ENCODE measurements around the gene CAD.
A peak's percentile ranks its signal among the peaks of the same experiment; 100 is the strongest.

Gene CAD

DNA sequence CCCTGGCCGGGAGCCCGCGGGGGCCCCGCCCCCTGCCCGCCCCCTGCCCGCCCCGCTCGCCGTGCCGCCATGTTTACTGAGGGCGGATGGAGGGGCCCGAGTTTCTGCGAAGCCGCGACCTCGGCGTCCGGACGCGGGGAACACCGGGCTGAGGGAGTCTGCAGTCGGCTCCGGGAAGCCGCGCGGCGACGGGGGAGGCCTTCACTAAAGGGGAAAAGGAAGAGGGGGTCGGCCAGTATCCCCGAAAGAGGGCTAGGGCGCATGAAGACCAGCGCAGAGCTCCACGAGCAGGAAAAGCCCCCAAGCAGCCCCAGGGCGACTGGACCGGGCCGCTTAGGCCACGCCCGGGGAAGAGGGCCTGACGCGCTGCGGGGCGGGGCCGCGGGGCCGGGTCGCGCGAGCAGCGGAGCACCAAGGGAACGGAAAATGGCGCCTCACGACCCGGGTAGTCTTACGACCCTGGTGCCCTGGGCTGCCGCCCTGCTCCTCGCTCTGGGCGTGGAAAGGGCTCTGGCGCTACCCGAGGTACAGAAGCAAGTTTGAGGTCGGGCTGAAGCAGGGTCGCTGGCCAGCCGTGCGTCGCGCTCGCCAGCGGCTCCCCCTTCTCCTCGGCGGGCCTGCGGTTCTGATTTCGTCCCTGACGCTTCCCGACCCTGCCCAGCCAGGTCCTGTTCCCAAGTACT is 5.1 kb upstream of the CAD start, which contains the start of the genes ATRAID and SLC5A6:
Gene ATRAID (plus strand): TSS at position 99 of the 683 bp plus-strand sequence. CDS start 328 bp downstream, at position 427.
Gene SLC5A6 (minus strand): TSS at position 326 of the 683 bp plus-strand sequence. CDS start 4,618 bp downstream, outside the sequence.
- DNase-seq (ENCODE audit: low spot score): peak; percentile 97
- TF ChIP-seq, protein P1, sequence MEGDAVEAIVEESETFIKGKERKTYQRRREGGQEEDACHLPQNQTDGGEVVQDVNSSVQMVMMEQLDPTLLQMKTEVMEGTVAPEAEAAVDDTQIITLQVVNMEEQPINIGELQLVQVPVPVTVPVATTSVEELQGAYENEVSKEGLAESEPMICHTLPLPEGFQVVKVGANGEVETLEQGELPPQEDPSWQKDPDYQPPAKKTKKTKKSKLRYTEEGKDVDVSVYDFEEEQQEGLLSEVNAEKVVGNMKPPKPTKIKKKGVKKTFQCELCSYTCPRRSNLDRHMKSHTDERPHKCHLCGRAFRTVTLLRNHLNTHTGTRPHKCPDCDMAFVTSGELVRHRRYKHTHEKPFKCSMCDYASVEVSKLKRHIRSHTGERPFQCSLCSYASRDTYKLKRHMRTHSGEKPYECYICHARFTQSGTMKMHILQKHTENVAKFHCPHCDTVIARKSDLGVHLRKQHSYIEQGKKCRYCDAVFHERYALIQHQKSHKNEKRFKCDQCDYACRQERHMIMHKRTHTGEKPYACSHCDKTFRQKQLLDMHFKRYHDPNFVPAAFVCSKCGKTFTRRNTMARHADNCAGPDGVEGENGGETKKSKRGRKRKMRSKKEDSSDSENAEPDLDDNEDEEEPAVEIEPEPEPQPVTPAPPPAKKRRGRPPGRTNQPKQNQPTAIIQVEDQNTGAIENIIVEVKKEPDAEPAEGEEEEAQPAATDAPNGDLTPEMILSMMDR (IDR thresholded peaks at IDR 0.05; ENCODE audit: extremely low read depth, missing control alignments): no peak

DNA sequence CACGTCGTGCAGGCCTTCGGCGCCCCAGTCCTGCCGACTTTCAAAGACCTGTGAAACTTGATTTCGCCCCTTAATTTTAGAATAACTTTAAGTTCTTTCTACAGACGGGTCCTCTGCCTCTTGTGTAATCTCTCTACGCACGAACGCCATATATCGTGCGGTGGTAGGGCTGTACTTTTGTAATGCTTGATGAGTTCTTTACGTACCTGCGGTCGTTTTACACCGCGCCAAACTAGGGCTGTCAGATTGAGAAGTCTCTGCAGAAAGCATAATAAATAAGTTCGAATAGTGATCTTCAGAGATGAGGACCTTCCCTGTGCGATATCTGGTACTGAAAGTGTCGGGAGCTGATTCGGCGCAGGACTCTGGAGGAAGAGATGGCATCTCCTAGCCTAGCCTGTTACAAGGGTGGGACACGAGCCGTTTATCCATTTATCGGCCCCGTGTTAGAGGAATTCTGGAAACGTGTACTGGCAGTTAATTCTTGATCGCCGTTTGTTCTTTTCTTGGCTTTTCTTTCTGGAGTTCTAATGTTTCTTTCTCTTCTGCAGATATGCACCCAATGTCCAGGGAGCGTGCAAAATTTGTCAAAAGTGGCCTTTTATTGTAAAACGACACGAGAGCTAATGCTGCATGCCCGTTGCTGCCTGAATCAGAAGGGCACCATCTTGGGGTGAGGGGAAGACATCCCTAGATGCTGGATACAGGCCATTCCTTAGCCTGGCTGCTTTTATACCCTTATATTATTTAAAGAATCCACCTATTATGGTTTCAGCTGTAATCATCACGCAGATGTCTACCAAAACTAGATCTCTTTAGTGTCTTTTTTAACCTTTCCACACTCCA is 4.3 kb upstream of the CAD start:
- TF ChIP-seq, protein P1 (IDR thresholded peaks at IDR 0.05; ENCODE audit: extremely low read depth, missing control alignments): no peak
- DNase-seq (ENCODE audit: low spot score): peak; percentile 61

DNA sequence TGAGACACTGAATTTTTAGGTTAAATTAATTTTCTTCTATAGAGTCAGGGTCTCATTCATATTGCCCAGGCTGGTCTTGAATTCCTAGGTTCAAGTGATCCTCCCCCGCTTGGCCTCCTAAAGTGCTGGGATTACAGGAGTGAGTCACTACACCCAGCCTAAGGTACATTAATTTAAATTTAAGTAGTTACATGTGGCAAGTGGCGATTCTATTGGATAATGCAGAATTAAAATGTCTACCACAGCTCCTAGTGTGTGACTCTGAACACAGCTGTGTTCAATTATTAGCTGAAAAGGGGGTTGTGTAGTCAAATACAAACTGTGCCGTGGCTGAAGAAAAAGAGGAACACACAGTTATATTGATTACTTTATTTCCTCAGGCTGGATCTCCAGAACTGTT is 2.2 kb upstream of the CAD start:
- TF ChIP-seq, protein P1 (IDR thresholded peaks at IDR 0.05; ENCODE audit: extremely low read depth, missing control alignments): no peak
- no peak for DNase-seq (ENCODE audit: low spot score)

DNA sequence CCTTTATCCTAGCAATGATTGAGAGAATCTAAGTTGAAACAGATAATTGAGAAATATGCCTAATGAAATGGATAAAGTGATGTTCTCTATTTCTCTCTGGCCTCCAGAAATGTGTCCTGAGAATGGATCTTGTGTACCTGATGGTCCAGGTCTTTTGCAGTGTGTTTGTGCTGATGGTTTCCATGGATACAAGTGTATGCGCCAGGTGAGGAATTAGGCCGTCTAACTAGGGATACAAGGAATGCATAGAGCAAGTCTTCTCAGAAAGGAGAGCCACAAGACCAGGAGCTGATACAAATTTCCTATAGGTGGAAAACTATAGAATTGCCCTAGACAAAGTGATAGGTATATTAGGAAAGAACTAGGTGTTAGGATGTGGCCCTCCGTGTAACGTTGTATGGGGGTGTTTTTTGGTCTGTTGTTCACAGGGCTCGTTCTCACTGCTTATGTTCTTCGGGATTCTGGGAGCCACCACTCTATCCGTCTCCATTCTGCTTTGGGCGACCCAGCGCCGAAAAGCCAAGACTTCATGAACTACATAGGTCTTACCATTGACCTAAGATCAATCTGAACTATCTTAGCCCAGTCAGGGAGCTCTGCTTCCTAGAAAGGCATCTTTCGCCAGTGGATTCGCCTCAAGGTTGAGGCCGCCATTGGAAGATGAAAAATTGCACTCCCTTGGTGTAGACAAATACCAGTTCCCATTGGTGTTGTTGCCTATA is 592 bp upstream of the CAD start:
- TF ChIP-seq, protein P1 (IDR thresholded peaks at IDR 0.05; ENCODE audit: extremely low read depth, missing control alignments): no peak
- DNase-seq (ENCODE audit: low spot score): no peak

DNA sequence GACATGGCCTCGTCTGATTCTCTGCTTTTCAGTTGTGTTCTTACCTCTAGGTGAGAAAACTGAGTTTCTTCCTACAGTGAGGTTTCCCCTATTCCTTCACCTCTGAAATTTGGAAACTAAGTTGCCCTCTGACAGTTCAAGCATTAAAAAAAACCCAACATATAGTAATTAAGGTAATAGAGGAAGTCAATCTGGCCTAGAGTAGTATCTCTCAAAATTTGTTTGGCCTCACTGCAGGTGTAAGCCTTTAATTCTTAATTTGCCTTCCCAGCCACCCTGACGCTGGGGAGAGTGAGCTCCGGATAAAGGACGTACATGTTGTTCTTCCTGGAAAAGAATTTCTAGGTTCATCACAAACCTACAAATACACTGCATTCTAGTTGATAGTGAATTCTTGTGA is 1.4 kb downstream of the CAD start:
- TF ChIP-seq, protein P1 (IDR thresholded peaks at IDR 0.05; ENCODE audit: extremely low read depth, missing control alignments): no peak
- no peak for DNase-seq (ENCODE audit: low spot score)

DNA sequence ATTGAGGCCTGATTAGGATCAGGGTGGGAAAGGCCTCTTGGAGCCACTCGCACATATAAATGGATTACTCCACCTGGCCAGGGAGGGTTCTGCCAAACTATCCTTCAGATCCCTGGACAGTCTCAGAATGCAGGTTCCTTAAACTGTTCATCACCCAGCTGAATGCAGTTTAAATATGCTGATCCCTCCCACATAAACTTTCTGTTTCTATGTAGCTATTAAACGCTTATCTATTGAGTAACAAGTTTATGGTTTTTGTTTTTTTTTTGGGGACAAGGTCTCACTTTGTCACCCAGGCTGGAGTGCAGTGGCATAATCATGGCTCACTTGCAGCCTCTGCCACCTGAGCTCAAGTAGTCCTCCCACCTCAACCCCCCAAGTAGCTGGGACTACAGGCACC is 1.9 kb downstream of the CAD start:
- no peak for DNase-seq (ENCODE audit: low spot score)
- TF ChIP-seq, protein P1 (IDR thresholded peaks at IDR 0.05; ENCODE audit: extremely low read depth, missing control alignments): no peak
